HG03442 (cell line): ENCODE results near the gene ZBTB20.
A peak's percentile ranks its signal among the peaks of the same experiment; 100 is the strongest.

Experiments used
- ATAC-seq: cut with Tn5 transposase; IDR thresholded peaks from one replicate; pipeline ENCODE4 v1.9.1; 2021; ENCODE audit warnings: mild to moderate bottlenecking, moderate library complexity; ENCODE audit not compliant: unreplicated experiment

ZBTB20 gene

GRCh38 chr3:114356066-114356465 lies 791.0 kb downstream of the ZBTB20 start:
- no peak for ATAC-seq

DNA sequence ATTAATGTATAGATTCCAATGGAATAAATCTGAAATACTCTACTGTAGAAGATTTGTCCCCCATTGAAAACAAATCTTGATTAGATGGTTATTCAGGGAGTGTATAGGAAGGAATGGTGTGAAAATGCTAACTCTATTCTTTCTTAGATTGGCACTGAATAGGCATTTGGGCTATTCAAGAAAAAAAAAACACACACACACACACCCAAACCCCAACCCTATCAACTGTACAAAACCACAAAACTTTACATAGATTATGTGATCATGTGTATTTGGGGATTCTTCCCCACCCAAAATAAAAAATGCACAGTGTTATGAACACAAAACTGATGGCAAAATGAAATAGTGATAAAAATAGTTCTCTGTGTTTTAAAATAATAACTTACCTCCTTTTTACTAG lies 791.4 kb downstream of the ZBTB20 start:
- no peak for ATAC-seq

DNA sequence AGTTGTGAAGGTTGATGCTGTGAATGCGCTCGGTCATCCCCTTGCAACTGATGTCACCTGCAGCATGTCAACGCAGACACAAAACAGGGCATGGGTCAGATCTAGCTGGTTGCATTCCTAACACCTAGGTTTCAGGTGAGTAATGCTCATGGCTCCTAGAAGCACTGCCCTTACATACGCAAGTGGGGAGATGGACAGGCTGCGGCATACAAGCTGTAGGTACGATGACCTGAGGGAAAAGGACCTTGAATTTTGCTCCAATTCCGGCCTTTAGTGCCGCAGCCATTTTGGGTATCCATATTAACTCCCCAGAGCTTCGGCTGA lies 795.3 kb downstream of the ZBTB20 start:
- ATAC-seq = no peak

DNA sequence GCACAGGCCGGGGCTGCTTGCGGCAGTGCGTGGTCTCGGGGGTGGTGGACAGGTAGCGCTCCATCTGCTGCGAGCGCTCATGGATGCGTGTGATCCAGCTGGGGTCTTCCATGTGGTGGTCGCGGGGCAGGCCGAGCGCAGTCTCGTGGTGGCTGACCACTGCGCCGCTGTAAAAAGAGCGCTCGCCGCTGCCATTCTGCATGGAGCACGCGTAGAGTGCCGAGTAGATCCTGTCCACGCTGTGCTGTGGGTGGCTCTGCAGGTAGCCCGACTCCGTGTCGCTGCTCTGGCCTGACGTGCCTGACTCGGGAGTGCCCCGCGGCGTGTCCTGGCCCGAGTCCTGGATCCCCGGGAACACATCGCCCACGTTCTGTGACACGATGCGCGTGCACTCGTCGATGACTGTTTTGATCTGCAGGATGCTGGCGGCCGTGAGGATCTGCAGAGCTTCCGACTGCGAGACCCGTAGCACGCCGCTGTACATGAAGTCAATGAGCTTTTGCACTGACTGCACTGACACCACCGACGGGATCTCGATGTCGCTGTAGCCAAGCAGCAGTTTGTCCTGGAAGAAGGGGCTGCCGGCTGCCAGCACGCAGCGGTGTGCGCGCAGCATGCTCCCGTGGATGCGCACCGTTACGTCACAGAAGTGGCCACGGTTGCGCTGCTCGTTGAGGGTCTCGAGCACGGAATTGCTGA lies 795.8 kb downstream of the ZBTB20 start:
- no peak for ATAC-seq

GRCh38 chr3:114350690-114351089 lies 796.4 kb downstream of the ZBTB20 start:
- no peak for ATAC-seq

- ATAC-seq = no peak
Observed at GRCh38 chr3:114350271-114350670, 796.8 kb downstream of the ZBTB20 start.

- ATAC-seq = no peak
Observed at GRCh38 chr3:114344492-114344891, 802.6 kb downstream of the ZBTB20 start.

GRCh38 chr3:114338651-114339357 lies 808.3 kb downstream of the ZBTB20 start:
- no peak for ATAC-seq

GRCh38 chr3:114336857-114337256 lies 810.2 kb downstream of the ZBTB20 start:
- ATAC-seq = no peak

GRCh38 chr3:114336122-114336697 lies 810.9 kb downstream of the ZBTB20 start:
- ATAC-seq = no peak

GRCh38 chr3:114333923-114334240 lies 813.2 kb downstream of the ZBTB20 start:
- no peak for ATAC-seq

GRCh38 chr3:114333180-114333922 lies 813.7 kb downstream of the ZBTB20 start:
- ATAC-seq = no peak

- peak; percentile 35 for ATAC-seq
Observed at GRCh38 chr3:114332342-114333179, 814.5 kb downstream of the ZBTB20 start.

GRCh38 chr3:114331710-114332109 lies 815.4 kb downstream of the ZBTB20 start:
- ATAC-seq = no peak

DNA sequence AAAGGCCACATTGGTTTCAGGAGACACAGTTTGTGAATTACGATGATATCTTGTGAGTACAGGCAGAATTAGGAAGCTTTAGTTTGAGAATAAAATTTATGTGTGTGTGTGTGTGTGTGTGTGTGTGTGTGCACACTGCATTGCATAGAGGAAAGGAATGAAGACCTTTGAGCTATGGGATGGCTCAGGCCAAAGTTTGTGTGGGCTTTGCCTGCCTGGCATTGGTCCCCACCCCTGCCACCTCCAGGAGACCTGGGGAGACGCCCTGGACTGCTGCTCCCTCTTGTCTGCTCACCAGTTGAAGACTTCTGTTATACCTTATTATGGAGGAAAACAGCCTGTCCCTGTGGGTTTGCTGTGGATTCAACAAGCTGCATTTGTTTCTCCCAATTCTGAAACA lies 816.1 kb downstream of the ZBTB20 start:
- ATAC-seq = no peak

- ATAC-seq = peak; percentile 61
Observed at GRCh38 chr3:114329823-114330222, 817.3 kb downstream of the ZBTB20 start.

GRCh38 chr3:114328345-114328744 lies 818.7 kb downstream of the ZBTB20 start:
- ATAC-seq = no peak

DNA sequence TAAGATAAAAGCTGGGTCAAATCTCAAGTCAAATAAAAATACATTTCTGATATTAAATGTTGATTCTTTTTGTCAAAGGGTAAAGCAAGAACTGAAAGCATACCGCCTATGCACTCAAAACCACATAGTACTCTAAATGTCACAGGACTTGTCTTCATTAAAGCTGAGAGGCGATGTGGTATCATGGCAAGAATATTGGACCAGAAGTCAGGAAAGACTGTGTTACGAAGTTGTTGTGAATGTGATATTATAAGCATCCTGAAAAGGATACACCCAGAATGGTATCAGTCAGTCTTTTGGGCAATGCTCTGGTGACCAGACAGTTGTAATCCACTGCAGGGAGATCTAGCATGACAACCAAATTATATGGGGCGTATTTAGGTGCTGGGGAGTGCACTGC lies 819.4 kb downstream of the ZBTB20 start:
- no peak for ATAC-seq

DNA sequence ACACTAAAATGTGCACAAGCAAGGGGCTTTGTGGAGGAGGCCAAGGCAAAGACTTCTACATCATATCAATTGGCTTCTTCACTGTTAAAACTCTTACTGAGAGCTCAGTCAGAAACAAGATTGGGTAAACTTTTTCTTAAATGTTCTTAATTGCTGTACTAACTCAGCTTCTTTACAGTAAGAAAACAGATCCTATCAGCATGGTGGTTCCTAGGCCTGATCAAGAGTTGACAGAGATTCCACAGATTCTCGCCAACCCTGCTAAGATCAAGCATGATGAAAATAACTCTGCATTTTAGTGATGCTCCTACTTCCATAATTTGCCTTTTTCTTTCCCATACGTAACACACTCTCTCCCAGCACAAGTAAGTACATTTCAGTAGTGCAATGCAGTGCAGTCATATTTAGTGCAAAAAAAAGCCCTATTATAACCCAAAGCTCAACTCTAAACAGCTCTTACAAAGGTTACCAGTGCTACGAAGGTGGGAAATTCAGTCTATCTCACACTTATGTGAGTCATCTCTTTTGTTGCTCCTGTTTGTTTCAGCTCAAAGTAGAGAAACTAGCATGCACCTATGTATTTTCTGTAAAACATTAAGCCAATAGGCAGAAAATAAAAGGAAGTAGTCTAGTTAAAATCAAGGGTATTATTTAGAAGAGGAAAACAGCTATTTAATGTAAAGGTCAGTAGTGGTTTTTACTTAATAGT lies 823.4 kb downstream of the ZBTB20 start:
- ATAC-seq = peak; percentile 50

GRCh38 chr3:114320246-114320645 lies 826.8 kb downstream of the ZBTB20 start:
- no peak for ATAC-seq
